Keratinocyte (primary cell): ENCODE measurements around the gene HPD. TPM values are rescaled to one million over a fixed set of nuclear protein-coding genes. Genes with fewer than 3 reads are reported as not detected.

Experiments
- DNase-seq: peaks from one replicate; pipeline ENCODE4 v3.0.0-alpha.2; 2011; ENCODE audit warnings: low read depth, missing footprints, low spot score
- FAIRE-seq: peaks from 2 replicates; lab custom pipeline; 2011; peaks lifted over from hg19 to GRCh38; lab: Jason Lieb, UNC
- H2AFZ ChIP-seq: 2 replicates; pipeline ENCODE4 v1.6.0; 2012; ENCODE audit warnings: low read length, control low read depth, inconsistent platforms; ENCODE audit not compliant: control insufficient read depth
- H3K27ac ChIP-seq: 2 replicates; pipeline ENCODE4 v1.5.1; 2011; ENCODE audit warnings: low read length; ENCODE audit not compliant: control insufficient read depth, insufficient read depth
- H3K27me3 ChIP-seq: 3 replicates; pipeline ENCODE4 v1.6.0; 2011; ENCODE audit warnings: low read length; ENCODE audit not compliant: control insufficient read depth, insufficient read depth; ENCODE audit errors: extremely low read depth
- H3K36me3 ChIP-seq, 2 experiments: 2 replicates in 1 of 2; 3 replicates in 1 of 2; pipeline ENCODE4 v1.5.1; 2011; ENCODE audit warnings: low read length in 2 of 2, mild to moderate bottlenecking in 1 of 2; ENCODE audit not compliant: control insufficient read depth in 2 of 2, insufficient read depth in 2 of 2; ENCODE audit errors: extremely low read depth in 1 of 2
- H3K4me1 ChIP-seq: 3 replicates; pipeline ENCODE4 v1.5.1; 2011; ENCODE audit warnings: low read length; ENCODE audit not compliant: control insufficient read depth, insufficient read depth; ENCODE audit errors: extremely low read depth
- H3K4me2 ChIP-seq: 3 replicates; pipeline ENCODE4 v1.6.0; 2011; ENCODE audit warnings: low read depth, low read length; ENCODE audit not compliant: control insufficient read depth, insufficient read depth; ENCODE audit errors: extremely low read depth
- H3K4me3 ChIP-seq, 3 experiments: fragments of 200-600 bp in 1 of 3; sonication (generic) in 1 of 3; 2 replicates in 2 of 3; 3 replicates in 1 of 3; pipeline ENCODE4 v1.5.1; 2011 to 2016; ENCODE audit warnings: low read length in 3 of 3, mild to moderate bottlenecking in 3 of 3, control low read depth in 2 of 3, inconsistent platforms in 1 of 3, low read depth in 1 of 3, mixed read lengths in 1 of 3, mixed run types in 1 of 3, moderate library complexity in 1 of 3; ENCODE audit not compliant: control insufficient read depth in 2 of 3, insufficient read depth in 2 of 3; ENCODE audit errors: extremely low read depth in 1 of 3
- H3K79me2 ChIP-seq: 2 replicates; pipeline ENCODE4 v1.6.0; 2012; ENCODE audit warnings: low read length; ENCODE audit not compliant: control insufficient read depth, insufficient read depth
- H3K9ac ChIP-seq: 3 replicates; pipeline ENCODE4 v1.6.0; 2011; ENCODE audit warnings: low read length; ENCODE audit not compliant: control insufficient read depth, insufficient read depth; ENCODE audit errors: extremely low read depth
- H3K9me1 ChIP-seq: 3 replicates; pipeline ENCODE4 v1.6.0; 2011; ENCODE audit warnings: low read length; ENCODE audit not compliant: control insufficient read depth, insufficient read depth; ENCODE audit errors: extremely low read depth
- H3K9me3 ChIP-seq: 2 replicates; pipeline ENCODE4 v1.5.1; 2012; ENCODE audit warnings: low read depth, low read length; ENCODE audit not compliant: control insufficient read depth
- H4K20me1 ChIP-seq: 3 replicates; pipeline ENCODE4 v1.6.0; 2011; ENCODE audit warnings: low read length; ENCODE audit not compliant: control insufficient read depth, insufficient read depth; ENCODE audit errors: extremely low read depth
- EZH2 ChIP-seq: IDR thresholded peaks from one replicate; pipeline ENCODE4 v1.6.1; 2012; ENCODE audit warnings: inconsistent platforms, mild to moderate bottlenecking, low read length, moderate library complexity
- dilution Hi-C: fragments of 300-500 bp; cut with MboI; formaldehyde crosslinking; loops from one replicate; pipeline ENCODE4 v1.7.0; 2020; ENCODE audit warnings: low sequenced_read_pairs; ENCODE audit not compliant: extremely low pct_ligation_motif_present
- polyA plus RNA-seq, 5 experiments: library from polyadenylated mRNA; depleted of rRNA in 3 of 5; stranded (reverse) in 3 of 5; stranded (forward) in 1 of 5; unstranded in 1 of 5; fragments of >200 nt; gene quantifications; 1 replicate in 1 of 5; 2 replicates in 3 of 5; 3 replicates in 1 of 5; pipeline versions ENCODE4 v1.2.1 to v1.2.3, GENCODE V29; 2011 to 2012; ENCODE audit warnings: missing spikeins in 2 of 5, low read depth in 1 of 5, low replicate concordance in 1 of 5
- TF ChIP-seq, protein P1 (sequence below), 3 experiments: IDR thresholded peaks in 1 of 3; conservative IDR thresholded peaks in 1 of 3; optimal IDR thresholded peaks in 1 of 3; 2 replicates in 2 of 3; 3 replicates in 1 of 3; pipeline versions ENCODE3 to v1.5.1; 2011; ENCODE audit warnings: low read length in 3 of 3, mild to moderate bottlenecking in 3 of 3, moderate library complexity in 2 of 3, control low read depth in 1 of 3, inconsistent platforms in 1 of 3; ENCODE audit not compliant: insufficient read depth in 2 of 3; ENCODE audit errors: extremely low read depth in 1 of 3

The HPD gene
- polyA plus RNA-seq, 1 donor (not counting 4 experiments of a cell fraction or from before 2014, with no cell fraction given), result not detected

DNA sequence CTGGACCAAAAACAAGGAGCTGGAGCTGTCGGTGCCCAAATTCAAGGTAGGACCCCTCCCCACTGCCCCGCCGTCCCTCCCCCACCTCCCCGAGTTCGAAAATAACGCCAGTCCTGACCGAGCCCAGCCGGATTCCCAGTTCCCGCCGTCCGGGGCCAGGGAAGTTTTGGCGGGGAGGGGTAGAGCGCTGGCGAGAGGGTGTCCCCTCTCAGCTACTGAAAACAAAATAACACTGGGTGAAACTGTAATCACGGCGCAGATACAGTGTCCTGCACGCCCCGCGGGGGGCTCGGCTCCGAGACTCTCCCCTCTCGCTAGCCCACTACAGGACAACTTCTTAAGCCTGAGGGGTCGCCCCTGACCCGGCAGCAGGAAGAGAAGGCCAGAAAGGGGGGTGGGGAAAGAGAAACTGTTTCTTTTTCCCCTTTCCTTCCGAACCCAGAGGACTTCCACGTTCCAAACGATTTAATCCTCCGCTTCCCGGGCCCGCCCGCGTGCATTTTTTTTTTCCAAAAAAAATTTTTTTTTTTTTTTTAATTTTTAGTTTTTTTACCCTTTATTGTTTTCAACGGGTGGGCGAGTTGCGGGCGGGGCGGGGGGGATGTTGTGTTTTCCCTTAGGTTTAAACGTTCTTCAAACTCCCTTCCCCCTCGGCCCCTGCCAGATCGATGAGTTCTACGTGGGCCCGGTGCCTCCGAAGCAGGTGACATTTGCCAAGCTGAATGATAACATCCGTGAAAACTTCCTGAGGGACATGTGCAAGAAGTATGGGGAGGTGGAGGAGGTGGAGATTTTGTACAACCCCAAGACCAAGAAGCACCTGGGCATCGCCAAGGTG lies 53.3 kb downstream of the HPD start:
- Histone ChIP-seq H3K27ac (peak overlapping the region; percentile 46), H2AFZ (no peak overlapping the region), H3K79me2 (peaks cover 55% of the 10 kb centered on the region), H4K20me1 (peaks cover 4% of the 10 kb centered on the region), H3K9me1 (no peaks in the 10 kb centered on the region), H3K4me3 (peak overlapping the region; percentile 65 to 86 (median 82)), H3K9ac (peak overlapping the region; percentile 98), H3K4me2 (peak overlapping the region; percentile 99), H3K9me3 (no peaks in the 10 kb centered on the region), H3K36me3 (peaks cover 12 to 22% of the 10 kb centered on the region in 2 experiments), H3K27me3 (no peaks in the 10 kb centered on the region), H3K4me1 (peaks cover 27% of the 10 kb centered on the region)
- dilution Hi-C loops, result no loop called here
- TF ChIP-seq EZH2, result no peak
- TF ChIP-seq, protein P1, sequence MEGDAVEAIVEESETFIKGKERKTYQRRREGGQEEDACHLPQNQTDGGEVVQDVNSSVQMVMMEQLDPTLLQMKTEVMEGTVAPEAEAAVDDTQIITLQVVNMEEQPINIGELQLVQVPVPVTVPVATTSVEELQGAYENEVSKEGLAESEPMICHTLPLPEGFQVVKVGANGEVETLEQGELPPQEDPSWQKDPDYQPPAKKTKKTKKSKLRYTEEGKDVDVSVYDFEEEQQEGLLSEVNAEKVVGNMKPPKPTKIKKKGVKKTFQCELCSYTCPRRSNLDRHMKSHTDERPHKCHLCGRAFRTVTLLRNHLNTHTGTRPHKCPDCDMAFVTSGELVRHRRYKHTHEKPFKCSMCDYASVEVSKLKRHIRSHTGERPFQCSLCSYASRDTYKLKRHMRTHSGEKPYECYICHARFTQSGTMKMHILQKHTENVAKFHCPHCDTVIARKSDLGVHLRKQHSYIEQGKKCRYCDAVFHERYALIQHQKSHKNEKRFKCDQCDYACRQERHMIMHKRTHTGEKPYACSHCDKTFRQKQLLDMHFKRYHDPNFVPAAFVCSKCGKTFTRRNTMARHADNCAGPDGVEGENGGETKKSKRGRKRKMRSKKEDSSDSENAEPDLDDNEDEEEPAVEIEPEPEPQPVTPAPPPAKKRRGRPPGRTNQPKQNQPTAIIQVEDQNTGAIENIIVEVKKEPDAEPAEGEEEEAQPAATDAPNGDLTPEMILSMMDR (optimal IDR thresholded peaks at IDR 0.05 in 1 of 3, IDR thresholded peaks at IDR 0.05 in 1 of 3, conservative IDR thresholded peaks at IDR 0.05 in 1 of 3; ENCODE audit: extremely low read depth in 1 of 3, insufficient read depth in 2 of 3, low read length in 3 of 3), result no peak
- DNase-seq (no peak), FAIRE-seq (no peak)

DNA sequence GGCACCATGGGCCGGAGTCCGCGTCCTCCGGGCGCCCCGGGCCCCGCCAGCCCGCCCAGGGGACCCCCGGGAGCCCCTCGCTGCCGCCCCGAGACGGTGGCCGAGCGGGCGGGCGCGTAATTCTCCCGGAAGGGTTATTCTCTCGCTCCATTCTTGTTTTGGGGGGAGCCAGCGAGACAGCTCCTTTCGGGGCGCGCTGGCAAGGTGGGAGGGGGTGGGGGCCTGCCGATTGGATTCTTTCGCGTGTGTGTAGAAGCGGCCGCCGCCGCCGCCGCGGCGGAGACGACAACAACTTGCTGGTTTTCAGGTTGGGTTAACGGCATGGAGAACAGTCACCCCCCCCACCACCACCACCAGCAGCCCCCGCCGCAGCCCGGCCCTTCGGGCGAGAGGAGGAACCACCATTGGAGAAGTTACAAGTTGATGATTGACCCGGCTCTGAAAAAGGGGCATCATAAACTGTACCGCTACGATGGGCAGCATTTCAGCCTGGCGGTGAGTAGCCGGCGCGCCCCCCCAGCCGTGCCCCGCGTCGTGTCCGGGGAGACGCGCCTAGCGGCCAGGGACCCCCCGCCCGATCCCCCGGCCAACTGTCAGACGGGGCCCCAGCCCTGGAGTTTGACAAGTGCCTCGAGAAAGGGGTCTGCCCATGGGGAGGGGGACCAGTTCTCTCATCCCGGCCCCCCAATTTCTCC lies 54.1 kb downstream of the HPD start:
- no peaks in the 10 kb centered on the region for H3K9me3 ChIP-seq
- H3K4me2 ChIP-seq, result peak overlapping the region; percentile 99
- peaks cover 46% of the 10 kb centered on the region for H3K79me2 ChIP-seq
- no peak for FAIRE-seq
- H3K4me3 ChIP-seq, result peak overlapping the region; percentile 65 to 86 (median 82)
- H3K27ac ChIP-seq, result peak overlapping the region; percentile 46
- H3K36me3 ChIP-seq, result peaks cover 9 to 19% of the 10 kb centered on the region in 2 experiments
- peaks cover 4% of the 10 kb centered on the region for H4K20me1 ChIP-seq
- dilution Hi-C loops, result no loop called here
- peaks cover 27% of the 10 kb centered on the region for H3K4me1 ChIP-seq
- no peaks in the 10 kb centered on the region for H3K9me1 ChIP-seq
- DNase-seq, result no peak
- no peak overlapping the region for H2AFZ ChIP-seq
- no peak for TF ChIP-seq EZH2
- TF ChIP-seq, protein P1 (optimal IDR thresholded peaks at IDR 0.05 in 1 of 3, IDR thresholded peaks at IDR 0.05 in 1 of 3, conservative IDR thresholded peaks at IDR 0.05 in 1 of 3; ENCODE audit: extremely low read depth in 1 of 3, insufficient read depth in 2 of 3, low read length in 3 of 3), result no peak
- peak overlapping the region; percentile 98 for H3K9ac ChIP-seq
- H3K27me3 ChIP-seq, result no peaks in the 10 kb centered on the region
